NCI-H2107 (cell line): Measurements from ENCODE around the gene BAG2.

Source experiments
- DNase-seq: peaks from one replicate; lab custom pipeline; 2025; lab: John Stamatoyannopoulos, UW

Gene BAG2

GRCh38 chr6:57174511-57174907, 2.4 kb downstream of the BAG2 start:
- no peak for DNase-seq

DNA sequence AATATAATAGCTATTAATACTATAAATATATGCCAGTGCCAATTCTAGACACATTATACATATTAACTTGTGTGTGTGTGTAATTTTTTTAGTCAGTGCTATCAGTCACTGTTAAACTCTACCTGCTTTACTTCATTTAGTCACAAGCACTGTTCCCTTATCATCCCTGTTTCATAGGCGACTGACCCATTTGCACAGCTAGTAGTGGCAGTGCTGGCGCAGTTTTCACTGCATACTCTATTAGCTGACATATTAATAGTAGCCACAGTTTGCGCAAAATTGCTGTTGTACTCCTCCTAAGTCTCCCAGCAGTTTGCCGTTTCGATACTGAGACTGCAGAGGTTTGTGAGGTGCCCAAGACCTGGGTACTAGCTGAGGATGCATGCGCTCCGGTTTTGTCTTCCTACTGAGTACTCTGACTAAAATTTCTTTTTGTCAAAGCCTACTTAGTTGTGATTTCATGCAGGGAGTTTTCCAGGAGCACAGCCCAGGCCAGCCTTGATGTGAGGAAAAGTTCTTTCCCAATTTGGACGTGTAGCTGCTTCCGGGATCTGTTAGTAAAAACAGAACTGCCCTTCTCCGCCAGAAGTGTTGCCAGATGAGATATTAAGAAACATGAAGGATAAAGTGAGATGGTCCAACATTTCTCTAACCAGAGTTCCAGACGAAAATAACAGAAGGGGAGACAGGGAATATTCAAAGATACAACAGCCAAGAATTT, 5.6 kb downstream of the BAG2 start:
- DNase-seq, result no peak

DNA sequence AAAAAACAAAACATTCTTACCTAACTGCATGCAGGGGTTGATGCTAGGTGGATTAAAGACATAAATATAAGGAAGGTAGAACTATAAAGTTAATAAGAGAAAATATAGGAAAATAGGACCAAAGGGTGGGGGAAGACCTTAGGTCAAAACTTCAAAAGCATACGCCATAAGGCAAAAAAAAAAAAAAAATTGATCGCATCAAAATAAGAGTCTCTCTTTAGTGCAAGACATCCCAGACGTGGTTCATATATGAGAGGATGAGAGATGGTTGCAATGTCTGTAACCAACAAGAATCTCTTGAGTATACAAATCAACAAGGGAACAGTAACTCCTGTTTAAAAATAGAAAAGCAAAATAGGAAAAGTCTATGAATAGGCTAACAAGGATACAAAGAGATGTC, 8.5 kb downstream of the BAG2 start:
- no peak for DNase-seq

GRCh38 chr6:57182017-57182432, 9.9 kb downstream of the BAG2 start:
- no peak for DNase-seq

GRCh38 chr6:57183336-57183735, 11.2 kb downstream of the BAG2 start:
- DNase-seq, result no peak

- no peak for DNase-seq
Observed at GRCh38 chr6:57190140-57190539, 18.0 kb downstream of the BAG2 start.

DNA sequence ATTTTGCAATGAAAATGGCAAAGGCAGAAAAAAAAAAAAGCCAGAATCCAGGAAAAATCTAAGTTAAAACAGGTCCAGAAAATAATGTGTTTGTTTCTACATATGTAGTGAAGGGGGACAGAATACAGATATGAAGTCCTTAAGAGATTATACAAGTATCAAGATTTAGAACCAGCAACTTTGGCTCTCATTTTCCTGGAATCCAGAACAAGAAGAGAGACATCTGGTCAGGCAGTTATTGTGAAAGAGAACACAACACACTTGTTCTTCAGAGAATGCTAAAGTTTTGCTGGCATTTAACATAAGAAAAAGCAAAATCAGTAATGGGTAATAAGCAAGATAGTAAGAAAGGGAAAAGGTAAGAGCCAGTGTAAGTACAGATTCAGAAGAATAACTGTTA, 21.1 kb downstream of the BAG2 start:
- no peak for DNase-seq

DNA sequence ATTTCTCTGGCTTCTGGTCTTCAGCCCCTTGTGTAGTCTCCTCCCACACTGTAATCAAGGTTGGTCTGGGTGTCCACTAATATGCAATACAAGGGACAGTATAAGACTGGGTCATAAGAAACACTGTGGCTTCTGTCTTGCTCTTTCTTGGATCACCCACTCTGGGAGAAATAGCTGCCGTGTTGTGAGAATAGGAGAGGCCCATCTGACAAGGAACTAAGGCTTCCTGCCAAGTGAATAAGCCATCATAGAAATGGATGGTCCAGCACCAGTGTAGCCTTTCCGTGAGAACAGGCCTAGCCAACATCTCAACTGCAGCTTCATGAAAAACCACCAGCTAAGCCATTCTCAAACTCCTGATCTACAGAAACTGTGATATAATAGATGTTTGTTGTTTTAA, 23.3 kb downstream of the BAG2 start:
- DNase-seq, result no peak

GRCh38 chr6:57198926-57199636, 27.0 kb downstream of the BAG2 start:
- no peak for DNase-seq

GRCh38 chr6:57201718-57202117, 29.6 kb downstream of the BAG2 start:
- DNase-seq, result no peak

DNA sequence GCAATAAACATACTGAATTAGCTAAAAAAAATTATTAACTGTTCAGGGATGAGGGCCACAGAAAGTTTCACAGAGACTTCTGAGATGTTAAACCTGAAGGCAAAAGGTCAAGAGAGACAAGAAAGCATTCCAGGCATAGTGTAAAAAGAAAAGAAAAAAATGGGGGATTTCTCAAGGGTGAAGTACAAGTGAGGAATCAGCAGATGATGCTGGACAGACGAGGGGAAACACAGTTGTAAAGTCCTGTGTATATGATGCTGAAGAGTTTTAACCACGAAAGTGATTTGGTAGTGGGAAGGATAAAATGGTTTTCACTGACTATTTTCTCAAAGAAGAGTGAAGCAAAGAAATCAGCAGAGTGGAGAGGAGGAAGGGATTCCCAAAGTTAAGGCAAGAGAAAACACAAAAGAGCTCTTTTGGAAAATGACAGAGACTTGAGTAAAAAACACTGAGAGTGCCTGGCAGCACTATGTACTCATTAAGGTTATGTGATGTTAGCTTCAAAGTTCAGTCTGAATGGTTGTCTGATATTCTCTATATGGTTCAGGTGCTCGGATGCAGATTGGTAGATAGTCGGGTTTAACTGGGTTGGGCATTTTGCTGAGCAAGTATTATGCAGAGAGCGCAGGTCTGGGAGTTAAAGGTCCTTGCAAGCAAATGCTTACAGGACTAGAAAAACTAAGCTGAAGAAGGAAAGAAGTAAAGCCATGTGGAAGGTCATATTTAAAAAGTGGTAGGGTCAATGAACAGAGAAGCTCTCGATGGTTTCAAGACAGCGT, 33.6 kb downstream of the BAG2 start:
- DNase-seq, result no peak

GRCh38 chr6:57207141-57207540, 35.0 kb downstream of the BAG2 start:
- DNase-seq, result no peak

GRCh38 chr6:57207872-57208271, 35.7 kb downstream of the BAG2 start:
- no peak for DNase-seq

DNA sequence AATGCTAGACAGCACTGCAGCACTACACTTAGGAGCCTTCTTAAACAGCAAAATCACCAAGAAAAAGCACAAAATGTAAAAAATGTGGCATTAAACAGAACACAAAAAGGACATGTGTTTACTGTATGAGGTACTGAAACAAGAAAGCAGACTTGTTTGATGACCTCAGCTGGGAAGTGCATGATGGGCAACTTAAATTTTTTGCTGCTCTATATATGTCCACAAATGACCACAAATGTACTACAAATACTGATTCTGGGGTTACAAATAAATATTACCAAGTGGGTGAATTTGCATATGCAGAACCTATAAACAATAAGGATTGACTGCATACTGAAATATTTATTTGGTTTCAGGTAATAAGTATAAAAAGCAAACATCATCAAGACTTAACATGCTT, 36.9 kb downstream of the BAG2 start:
- no peak for DNase-seq

DNA sequence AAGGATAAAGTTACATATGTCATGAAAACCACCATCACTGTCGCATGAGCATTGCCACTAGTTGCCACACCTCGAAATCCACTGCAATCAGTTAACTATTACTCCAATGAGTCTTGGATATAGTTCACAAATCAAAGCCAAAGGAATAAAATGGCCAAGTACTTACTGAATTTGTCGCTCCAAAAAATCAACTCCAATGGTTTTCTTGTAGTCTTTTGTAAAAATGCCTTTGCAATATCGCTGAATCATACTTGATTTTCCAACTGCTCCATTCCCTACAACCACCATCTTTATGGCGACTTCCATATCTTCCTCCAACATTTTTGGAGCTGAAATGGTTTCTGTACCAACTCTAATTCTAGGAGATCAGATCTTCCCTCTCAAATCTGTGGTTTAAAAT, 37.9 kb downstream of the BAG2 start:
- no peak for DNase-seq

GRCh38 chr6:57215260-57215659, 43.1 kb downstream of the BAG2 start:
- no peak for DNase-seq

DNA sequence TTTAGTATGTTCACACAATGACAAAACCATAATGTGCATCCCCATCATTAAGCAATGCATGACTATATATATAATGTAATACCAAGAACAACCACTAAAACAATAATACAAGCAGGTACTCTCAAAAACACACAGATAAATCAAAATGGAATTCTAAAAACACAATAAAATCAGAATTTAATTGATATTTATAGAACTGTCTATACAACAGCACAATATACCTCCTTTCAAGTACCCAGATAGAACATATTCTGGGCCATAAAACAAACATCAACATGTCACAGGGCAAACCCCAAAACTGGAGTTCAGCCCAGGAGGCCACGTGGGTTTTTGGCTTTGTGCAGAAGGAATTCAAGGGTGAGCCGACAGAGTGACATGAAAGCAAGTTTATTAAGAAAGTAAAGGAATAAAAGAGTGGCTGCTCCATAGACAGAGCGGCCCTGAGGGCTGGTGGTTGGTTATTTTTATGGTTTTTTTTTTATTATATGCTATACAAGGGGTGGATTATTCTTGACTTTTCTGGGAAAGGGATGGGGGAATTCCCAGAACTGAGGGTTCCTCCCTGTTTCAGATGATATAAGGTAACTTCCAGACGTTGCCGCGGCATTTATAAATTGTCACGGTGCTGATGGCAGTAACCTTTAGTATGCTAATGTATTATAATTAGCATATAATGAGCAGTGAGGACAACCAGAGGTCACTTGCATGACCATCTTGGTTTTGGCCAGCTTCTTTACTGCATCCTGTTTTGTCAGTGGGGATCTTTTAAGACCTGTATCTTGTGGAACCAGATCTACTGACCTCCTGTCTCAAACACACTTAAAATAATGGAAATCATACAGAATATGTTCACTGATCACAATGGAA, 44.3 kb downstream of the BAG2 start:
- DNase-seq, result no peak

- no peak for DNase-seq
Observed at GRCh38 chr6:57217270-57217669, 45.1 kb downstream of the BAG2 start.

DNA sequence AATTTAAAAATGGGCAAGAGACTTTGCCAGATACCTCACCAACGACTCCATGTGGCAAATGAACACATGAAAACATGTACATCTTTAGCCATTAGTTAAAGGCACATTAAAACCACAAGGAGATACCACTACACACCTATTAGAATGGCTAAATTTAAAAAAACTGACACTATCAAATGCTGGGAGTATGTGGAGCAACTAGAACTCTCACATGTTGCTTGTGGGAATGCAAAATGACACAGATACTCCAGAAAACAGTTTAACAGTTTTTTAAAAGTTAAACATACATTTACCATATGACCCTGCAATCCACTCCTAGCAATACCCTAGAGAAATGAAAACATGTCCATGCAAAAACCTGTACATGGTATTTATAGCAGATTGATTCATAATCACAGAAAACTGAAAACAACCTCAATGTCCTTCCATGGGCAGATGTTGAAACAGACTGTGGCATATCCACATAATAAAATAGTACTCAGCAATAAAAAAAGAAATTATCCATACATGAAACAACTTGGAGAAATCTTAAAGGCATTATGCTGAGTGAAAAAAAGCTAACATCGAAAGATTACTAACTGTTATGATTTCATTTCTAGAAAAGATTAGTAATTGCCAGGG, 48.1 kb downstream of the BAG2 start:
- DNase-seq, result no peak

DNA sequence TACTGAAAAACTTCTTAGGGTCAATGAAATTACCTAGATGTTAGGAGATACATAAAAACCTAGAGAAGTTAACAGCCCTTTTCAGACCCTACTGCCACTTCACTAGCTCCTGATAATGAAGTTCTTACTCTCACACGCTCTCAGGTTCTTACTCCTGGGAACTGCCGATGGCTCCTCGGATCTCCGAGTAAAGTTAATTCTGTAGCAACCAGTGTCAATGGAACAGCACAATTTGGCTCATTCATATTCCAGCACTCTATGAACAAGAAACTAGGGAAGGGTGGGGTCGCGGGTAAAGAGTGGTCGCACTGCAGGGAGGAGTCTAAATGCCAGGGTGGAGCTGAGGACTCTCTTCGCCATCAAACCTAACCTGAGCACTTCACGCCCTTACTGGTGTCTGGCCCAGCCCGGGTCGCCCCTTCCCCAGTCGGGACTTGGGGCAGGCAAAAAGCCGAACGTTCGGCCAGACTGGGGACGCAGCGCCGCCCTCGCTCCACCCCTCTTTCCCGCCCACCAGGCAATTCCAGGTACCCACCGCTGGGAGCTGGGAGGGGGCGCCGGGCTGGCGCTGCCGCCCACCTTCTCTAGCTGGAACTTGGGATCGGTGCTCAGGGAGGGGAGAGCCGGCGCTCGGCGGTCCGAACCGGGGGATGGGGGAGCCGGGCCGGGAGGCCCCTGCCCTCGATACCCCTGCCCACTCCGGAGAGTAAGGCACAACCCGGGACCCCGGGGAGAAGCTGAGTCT, 49.2 kb downstream of the BAG2 start:
- no peak for DNase-seq
